IPS-18a (cell line): ENCODE results near the gene RASGEF1C.

Source experiments
- H3K27ac ChIP-seq: one replicate; pipeline ENCODE4 v1.5.1; 2013; ENCODE audit warnings: low read length
- H3K27me3 ChIP-seq: one replicate; pipeline ENCODE4 v1.6.1; 2013; ENCODE audit warnings: mild to moderate bottlenecking, low read length; ENCODE audit not compliant: control insufficient read depth, insufficient read depth
- H3K36me3 ChIP-seq: one replicate; pipeline ENCODE4 v1.6.1; 2013; ENCODE audit warnings: low read depth, low read length; ENCODE audit not compliant: control insufficient read depth
- H3K4me1 ChIP-seq: one replicate; pipeline ENCODE4 v1.6.1; 2013; ENCODE audit warnings: low read depth, low read length; ENCODE audit not compliant: control insufficient read depth
- H3K4me3 ChIP-seq: one replicate; pipeline ENCODE4 v1.5.1; 2013; ENCODE audit warnings: low read length
- H3K9ac ChIP-seq: one replicate; pipeline ENCODE4 v1.6.1; 2013; ENCODE audit warnings: mild to moderate bottlenecking, low read length, moderate library complexity
- H3K9me3 ChIP-seq: one replicate; pipeline ENCODE4 v1.6.1; 2013; ENCODE audit warnings: low read depth, low read length; ENCODE audit not compliant: control insufficient read depth

Gene RASGEF1C

DNA sequence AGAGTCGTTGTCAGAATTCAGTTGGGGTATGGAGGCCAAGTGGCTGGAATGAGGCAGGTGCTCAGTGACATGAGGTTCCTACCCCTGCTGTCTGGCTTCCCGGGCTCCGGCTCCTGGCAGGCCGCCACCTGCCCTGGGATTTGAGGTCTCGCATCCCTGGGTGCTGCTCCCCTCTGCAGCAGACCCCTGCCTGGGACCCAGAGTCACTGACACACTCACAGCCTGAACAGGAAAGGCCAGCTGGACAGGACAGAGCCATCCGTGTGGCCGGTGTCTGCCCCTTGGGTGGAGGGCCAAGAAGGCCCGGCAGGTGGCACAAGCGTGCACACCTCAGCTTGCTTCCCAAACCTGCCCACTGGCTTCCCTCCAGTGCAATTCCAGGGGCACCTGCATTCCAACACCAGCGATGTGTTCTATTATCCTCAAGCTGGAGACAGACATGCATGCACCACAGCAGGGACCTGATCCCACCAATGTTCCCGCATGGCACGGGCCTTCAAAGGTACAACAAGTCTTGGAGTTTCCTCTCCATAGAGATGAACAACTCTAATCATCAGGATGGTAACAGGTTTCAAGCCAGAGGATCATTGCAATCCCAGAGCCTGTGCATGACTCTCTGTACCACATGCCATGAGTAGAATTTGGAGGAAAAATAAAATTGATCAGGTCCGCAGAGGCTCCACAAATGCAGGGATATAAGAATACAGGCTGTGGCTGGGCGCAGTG is 91.8 kb downstream of the RASGEF1C start:
- Histone ChIP-seq H3K27me3 (no peaks in the 10 kb centered on the region), H3K9ac (no peak overlapping the region), H3K36me3 (no peaks in the 10 kb centered on the region), H3K4me3 (no peak overlapping the region), H3K27ac (no peak overlapping the region), H3K9me3 (no peaks in the 10 kb centered on the region), H3K4me1 (no peaks in the 10 kb centered on the region)

DNA sequence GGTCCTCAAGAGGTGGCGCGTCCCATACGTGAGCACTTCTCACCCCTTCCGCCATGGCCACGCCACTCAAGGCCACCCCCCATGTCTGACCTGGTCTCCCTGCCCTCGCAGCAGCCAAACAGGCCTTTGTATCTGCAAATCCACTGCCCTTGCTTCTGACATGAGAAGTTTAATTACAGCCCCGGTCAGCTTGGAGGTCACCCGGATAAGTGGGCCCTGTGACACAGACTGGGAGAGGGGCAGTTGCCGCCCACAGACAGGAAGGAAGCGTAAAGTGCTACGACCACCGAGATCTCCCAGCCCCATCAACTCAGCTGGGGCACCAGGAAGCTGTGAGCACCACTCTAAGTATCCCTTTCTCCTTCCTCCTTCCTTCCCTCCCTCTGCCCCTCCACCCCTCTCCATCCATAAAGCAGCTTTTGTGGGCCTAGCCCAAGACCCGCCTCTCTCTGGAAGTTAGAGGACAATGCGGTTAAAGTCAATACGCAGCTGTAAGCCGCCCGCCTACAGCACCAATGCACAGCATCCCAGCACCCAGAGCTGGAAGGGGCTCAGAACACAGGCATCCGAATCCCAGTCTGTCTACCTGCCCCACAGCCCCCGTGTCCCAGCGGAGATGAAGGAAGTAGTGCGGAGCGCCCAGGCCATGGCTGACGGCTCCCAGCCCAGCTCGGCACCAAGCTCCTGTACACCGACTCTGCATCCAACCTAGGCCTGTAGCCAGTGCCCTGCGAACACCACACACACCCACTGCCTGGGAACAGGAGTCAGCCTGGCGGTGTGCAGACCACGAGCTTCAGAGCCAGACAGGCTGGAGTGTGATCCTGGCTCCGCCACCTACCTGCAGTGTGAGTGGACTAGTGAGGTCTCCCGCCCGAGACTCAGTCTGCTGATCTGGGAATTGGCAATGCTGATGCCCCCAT is 92.7 kb downstream of the RASGEF1C start:
- H3K9ac ChIP-seq: no peak overlapping the region
- no peak overlapping the region for H3K27ac ChIP-seq
- H3K4me1 ChIP-seq: no peaks in the 10 kb centered on the region
- H3K36me3 ChIP-seq: no peaks in the 10 kb centered on the region
- no peak overlapping the region for H3K4me3 ChIP-seq
- H3K9me3 ChIP-seq: no peaks in the 10 kb centered on the region
- no peaks in the 10 kb centered on the region for H3K27me3 ChIP-seq

DNA sequence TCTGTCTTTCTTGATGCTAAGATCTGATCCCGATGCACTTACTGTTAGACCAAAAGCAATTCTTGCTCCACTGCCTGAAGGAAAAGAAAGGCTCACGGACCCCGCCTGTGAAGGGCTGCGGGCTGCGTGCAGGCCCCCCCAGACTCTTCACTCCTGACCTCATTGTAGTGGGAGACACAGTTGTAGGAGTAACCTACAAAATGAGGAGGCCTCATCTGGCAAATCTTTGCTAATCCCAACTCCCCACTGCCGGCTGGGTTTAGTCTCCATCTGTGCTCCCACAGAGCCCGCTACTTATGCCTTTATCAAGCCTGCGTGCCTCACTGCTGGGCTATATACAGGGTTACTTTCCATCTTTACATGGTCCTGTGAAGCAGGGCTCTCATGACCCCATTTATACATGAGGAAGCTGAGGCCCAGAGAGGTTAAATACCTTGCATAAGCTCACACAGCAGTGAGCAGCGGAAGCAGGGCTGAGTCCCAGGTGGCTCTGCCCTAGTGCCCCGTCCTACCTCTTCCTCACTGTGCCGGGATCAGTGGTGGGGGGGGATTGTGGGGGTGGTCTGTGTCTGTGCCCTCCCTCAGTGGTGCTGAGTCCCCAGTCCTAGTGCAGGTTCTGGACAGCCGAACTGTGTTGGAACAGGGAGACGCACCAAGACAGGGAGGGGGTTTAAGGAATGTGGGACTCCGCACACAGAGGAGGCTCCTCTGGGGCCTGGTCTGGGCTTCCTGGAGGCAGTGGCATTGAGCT is 93.5 kb downstream of the RASGEF1C start:
- Histone ChIP-seq H3K4me1 (no peaks in the 10 kb centered on the region), H3K36me3 (no peaks in the 10 kb centered on the region), H3K9me3 (no peaks in the 10 kb centered on the region), H3K4me3 (no peak overlapping the region), H3K27me3 (no peaks in the 10 kb centered on the region), H3K27ac (no peak overlapping the region), H3K9ac (no peak overlapping the region)

DNA sequence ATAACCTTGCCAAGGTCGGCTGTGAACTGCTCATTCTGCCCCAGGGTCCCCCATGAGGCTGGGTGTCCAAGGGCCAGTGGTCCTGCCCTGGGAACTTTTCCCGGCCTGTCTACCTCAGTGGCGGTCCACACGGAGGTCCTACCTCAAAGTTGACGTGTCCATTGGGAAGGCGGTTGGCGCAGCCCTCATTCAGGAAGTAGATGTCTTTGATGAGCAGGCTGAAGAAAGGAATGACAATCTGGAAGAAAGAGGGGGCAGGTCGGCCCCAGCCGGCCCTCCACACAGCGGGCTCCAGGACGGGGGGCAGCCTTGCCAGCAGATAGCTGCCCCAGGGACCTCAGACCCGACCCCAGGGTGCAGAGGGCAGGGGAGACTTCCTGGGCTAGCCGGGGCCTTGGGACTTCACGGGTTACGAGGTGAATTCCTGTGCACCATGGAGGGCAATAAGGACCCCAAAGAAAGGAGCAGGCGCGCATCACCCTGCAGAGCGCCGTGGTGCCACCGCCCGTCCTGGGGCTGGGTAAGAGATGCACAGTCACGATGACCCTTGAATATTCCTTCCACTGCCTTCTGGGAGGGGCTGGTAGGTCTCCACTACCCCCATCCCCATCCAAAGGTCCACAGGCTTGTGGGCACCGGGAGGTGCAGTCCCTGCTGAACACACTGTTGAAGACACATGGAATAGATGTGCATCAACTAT is 94.6 kb downstream of the RASGEF1C start:
- Histone ChIP-seq H3K4me3 (no peak overlapping the region), H3K9ac (no peak overlapping the region), H3K27ac (no peak overlapping the region), H3K9me3 (no peaks in the 10 kb centered on the region), H3K27me3 (no peaks in the 10 kb centered on the region), H3K4me1 (no peaks in the 10 kb centered on the region), H3K36me3 (no peaks in the 10 kb centered on the region)

DNA sequence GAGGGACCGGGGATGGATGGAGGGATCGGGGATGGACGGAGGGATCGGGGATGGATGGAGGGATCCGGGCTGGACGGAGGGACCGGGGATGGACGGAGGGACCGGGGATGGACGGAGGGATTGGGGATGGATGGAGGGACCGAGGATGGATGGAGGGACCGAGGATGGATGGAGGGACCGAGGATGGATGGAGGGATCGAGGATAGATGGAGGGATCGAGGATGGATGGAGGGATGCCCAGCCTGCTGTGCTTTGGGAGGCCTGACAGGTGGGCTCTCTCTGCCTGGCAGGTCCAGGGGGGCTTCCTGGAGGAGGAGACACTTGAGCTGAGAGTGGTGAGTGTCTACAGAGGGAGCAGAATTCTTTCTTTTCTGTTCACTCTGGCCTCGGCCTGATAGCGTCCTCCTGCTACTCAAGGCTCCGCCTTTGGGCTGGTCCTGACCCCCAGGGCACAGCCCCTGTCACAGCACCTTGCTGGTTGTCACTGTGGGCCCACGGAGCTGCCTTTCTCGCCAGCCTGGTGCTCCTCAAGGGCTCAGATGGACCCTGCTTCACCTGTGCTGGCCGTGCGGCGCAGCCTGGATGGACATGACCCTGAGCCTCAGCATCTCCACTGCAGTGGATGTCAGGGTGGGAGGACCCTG is 95.2 kb downstream of the RASGEF1C start:
- H3K4me1 ChIP-seq: no peaks in the 10 kb centered on the region
- no peaks in the 10 kb centered on the region for H3K9me3 ChIP-seq
- H3K36me3 ChIP-seq: no peaks in the 10 kb centered on the region
- no peaks in the 10 kb centered on the region for H3K27me3 ChIP-seq
- H3K4me3 ChIP-seq: no peak overlapping the region
- H3K27ac ChIP-seq: no peak overlapping the region
- H3K9ac ChIP-seq: no peak overlapping the region

DNA sequence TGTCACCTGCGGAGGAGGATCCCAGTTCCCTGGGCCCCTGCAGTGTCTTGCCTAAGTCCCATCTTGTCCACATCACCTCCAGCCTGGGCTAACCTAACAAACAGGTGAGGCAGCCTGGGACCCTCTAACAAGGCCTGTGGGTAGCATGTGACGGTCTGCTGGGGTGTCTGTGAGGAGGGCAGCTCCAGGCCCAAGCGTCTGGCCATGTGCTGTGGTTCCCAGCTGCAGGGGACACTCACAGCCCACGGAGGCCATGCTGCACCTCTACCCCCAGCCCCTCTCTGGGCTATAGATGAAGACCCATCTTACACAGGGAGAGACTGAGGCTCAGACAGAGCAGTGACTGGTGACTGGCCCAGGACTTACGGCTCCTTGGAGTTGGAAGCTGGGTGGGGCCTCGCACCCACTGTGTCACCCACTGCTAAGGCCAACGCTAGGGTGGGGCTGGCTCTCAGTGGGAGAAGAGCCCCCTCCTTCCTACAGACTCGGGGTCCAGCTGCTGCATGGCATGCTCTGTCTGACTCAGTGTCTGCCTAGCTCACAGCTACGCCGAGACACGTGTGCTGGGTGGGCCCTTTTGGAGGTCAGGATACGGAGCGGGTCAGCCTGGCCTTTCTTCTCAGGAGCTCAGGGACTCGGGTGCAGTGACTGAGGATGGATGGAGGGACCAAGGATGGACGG is 96.7 kb downstream of the RASGEF1C start:
- Histone ChIP-seq H3K27me3 (no peaks in the 10 kb centered on the region), H3K36me3 (no peaks in the 10 kb centered on the region), H3K9ac (no peak overlapping the region), H3K4me3 (no peak overlapping the region), H3K4me1 (no peaks in the 10 kb centered on the region), H3K9me3 (no peaks in the 10 kb centered on the region), H3K27ac (no peak overlapping the region)

DNA sequence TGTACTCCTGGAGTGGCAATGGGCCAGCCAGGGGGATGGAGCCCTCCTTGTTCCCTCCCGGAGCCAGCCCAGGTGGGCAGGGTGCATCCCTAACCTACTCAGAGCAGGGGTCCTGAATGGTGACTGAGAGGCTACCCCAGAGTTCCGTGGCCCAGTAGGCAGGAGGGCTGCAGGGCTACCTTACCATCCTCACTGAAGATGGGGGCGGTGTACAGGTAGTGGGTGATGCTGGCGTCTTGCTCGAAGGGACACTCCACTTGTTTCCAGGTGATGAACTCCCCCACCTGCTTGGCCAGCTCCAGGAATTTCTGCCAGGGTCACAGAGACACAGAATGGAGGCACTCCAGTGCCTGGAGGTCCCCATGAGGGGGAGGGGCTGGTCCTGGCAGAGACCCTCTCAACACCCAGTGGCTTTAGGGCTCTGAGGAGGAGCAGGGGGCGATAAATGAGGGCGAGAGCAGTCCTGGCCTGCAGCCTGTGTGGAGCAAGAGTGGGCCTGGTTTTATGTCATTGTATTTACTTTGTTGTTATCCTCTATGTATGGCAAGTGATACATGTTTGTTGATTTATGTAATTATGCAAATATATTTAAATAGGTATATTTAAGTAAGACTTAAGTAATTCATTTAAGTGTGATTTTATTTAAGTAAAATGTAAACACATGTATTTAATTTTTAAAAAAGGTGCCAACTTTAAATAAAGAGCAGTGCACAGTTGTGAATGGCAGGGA is 97.6 kb downstream of the RASGEF1C start:
- Histone ChIP-seq H3K9me3 (peaks cover 7% of the 10 kb centered on the region), H3K27ac (no peak overlapping the region), H3K27me3 (no peaks in the 10 kb centered on the region), H3K9ac (no peak overlapping the region), H3K36me3 (no peaks in the 10 kb centered on the region), H3K4me1 (no peaks in the 10 kb centered on the region), H3K4me3 (no peak overlapping the region)

DNA sequence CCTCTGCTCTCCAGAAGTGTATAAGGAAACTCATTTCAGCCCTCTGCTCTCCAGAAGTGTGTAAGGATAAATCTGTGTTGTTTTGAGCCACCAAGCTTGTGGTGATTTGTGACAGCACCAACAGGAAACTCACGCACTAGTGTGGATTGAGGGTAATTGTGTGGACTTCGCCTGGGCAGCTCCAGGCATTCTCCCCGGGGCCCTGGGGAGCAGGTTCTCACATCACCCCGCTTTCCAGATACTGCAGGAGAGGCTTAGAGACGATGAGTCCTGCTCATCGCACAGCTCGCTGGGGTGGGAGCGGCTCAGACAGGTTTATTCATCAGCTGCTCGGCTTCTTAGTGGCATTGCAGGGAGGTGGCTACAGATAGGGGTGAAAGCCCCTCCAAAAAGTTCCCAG is 99.1 kb downstream of the RASGEF1C start:
- H3K36me3 ChIP-seq: no peaks in the 10 kb centered on the region
- no peak overlapping the region for H3K27ac ChIP-seq
- H3K9me3 ChIP-seq: peaks cover 7% of the 10 kb centered on the region
- no peak overlapping the region for H3K4me3 ChIP-seq
- H3K4me1 ChIP-seq: no peaks in the 10 kb centered on the region
- H3K9ac ChIP-seq: no peak overlapping the region
- H3K27me3 ChIP-seq: no peaks in the 10 kb centered on the region

DNA sequence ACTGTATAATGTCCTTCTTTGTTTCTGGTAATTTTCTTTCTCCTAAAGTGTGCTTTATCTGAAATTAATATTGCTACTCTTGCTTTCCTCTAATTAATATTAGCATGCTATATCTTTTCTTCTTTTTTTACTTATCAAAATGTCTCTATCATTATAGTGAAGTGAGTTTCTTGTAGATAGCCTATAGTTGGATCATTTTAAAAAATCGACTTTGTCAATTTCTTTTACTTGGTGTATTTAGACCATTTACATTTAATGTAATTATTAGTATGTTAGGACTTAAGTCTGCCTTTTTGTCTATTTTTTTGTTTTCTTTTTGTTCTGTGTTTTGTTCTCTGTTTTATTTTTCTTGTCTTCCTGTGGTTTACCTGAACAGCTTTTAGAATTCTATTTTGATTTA is 102.0 kb downstream of the RASGEF1C start:
- peaks cover 7% of the 10 kb centered on the region for H3K9me3 ChIP-seq
- H3K27me3 ChIP-seq: no peaks in the 10 kb centered on the region
- H3K4me3 ChIP-seq: no peak overlapping the region
- H3K36me3 ChIP-seq: no peaks in the 10 kb centered on the region
- no peaks in the 10 kb centered on the region for H3K4me1 ChIP-seq
- H3K27ac ChIP-seq: no peak overlapping the region
- no peak overlapping the region for H3K9ac ChIP-seq

DNA sequence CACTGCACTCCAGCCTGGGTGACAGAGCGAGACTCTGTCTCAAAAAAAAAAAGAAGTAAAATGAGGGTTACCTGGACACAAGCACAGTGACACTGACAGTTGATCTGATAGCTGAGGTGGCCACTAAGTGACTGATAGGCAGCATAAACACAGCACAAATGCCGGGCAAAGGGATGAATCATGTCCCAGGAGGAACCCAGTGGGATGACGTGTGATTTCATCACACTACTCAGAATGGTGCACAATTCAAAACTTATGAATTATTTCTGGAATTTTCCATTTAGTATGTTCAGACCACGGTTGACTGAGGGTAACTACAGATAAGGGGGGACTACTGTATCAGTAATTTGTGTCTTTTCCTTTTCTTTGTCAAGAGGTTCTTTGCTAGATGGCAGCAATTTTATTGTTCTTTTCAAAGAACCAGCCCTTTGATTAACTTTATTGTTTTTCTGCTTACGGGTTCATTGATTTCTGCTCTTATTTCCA is 103.1 kb downstream of the RASGEF1C start:
- Histone ChIP-seq H3K9ac (no peak overlapping the region), H3K4me1 (no peaks in the 10 kb centered on the region), H3K27ac (no peak overlapping the region), H3K9me3 (peaks cover 7% of the 10 kb centered on the region), H3K4me3 (no peak overlapping the region), H3K36me3 (no peaks in the 10 kb centered on the region), H3K27me3 (no peaks in the 10 kb centered on the region)
